ENCODE results near the gene PNRC1. TPM values are rescaled to one million over a fixed set of nuclear protein-coding genes. Genes with fewer than 3 reads are reported as not detected.

Gene PNRC1
- polyA plus RNA-seq, 1 donor from 2014 or later: 22.2 TPM

DNA sequence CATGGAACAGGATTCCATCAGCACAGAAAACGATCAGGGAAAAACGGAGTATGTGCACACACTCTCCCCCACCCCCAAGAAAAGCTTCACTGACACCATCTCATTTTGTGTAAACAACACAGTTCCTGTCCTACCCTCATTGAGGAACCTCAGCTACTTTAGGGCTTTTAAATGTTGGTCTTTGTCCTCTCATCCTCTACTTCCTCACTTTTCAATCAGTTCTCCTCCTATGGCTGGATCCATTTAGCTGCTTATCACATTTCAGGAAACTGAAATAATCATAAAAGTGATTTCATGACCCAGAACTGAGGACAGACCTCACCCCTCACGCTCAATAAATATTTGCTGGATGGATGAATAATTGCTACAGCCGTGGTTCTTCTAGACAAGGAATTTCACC, 33.1 kb upstream of the PNRC1 start:
- no peaks in the 10 kb centered on the region for H3K9me3 ChIP-seq (ENCODE audit: low read length)
- no peaks in the 10 kb centered on the region for H3K9me2 ChIP-seq (ENCODE audit: insufficient read depth, low read length)
- no peak overlapping the region for H3K4me2 ChIP-seq (ENCODE audit: low read length)
- H3K36me3 ChIP-seq (ENCODE audit: insufficient read depth, low read length): no peaks in the 10 kb centered on the region
- H3K27ac ChIP-seq (ENCODE audit: low read length): no peak overlapping the region
- H3K27me3 ChIP-seq (ENCODE audit: insufficient read depth, low read depth, low read length): no peaks in the 10 kb centered on the region
- no peak overlapping the region for H2AFZ ChIP-seq (ENCODE audit: low read depth, low read length)
- no peak overlapping the region for H3K4me3 ChIP-seq (ENCODE audit: low read length)
- no peaks in the 10 kb centered on the region for H3F3A ChIP-seq (ENCODE audit: insufficient read depth, low read length, poor library complexity, severe bottlenecking)
- TF ChIP-seq SMC3 (conservative IDR thresholded peaks at IDR 0.05; ENCODE audit: poor library complexity): no peak
- TF ChIP-seq EP300 (conservative IDR thresholded peaks at IDR 0.05; ENCODE audit: poor library complexity, severe bottlenecking): no peak
- no peak for TF ChIP-seq REST (IDR thresholded peaks at IDR 0.05; ENCODE audit: borderline replicate concordance)
- no peak for TF ChIP-seq MXI1 (conservative IDR thresholded peaks at IDR 0.05; ENCODE audit: poor library complexity, severe bottlenecking)
- TF ChIP-seq RAD21 (conservative IDR thresholded peaks at IDR 0.05): no peak
- TF ChIP-seq EZH2 (IDR thresholded peaks at IDR 0.05; ENCODE audit: borderline replicate concordance, insufficient read depth, low read length, poor library complexity, severe bottlenecking): no peak
- no peak for TF ChIP-seq POLR2AphosphoS5 (IDR thresholded peaks at IDR 0.05)
- TF ChIP-seq, protein P1, sequence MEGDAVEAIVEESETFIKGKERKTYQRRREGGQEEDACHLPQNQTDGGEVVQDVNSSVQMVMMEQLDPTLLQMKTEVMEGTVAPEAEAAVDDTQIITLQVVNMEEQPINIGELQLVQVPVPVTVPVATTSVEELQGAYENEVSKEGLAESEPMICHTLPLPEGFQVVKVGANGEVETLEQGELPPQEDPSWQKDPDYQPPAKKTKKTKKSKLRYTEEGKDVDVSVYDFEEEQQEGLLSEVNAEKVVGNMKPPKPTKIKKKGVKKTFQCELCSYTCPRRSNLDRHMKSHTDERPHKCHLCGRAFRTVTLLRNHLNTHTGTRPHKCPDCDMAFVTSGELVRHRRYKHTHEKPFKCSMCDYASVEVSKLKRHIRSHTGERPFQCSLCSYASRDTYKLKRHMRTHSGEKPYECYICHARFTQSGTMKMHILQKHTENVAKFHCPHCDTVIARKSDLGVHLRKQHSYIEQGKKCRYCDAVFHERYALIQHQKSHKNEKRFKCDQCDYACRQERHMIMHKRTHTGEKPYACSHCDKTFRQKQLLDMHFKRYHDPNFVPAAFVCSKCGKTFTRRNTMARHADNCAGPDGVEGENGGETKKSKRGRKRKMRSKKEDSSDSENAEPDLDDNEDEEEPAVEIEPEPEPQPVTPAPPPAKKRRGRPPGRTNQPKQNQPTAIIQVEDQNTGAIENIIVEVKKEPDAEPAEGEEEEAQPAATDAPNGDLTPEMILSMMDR (IDR thresholded peaks at IDR 0.05; ENCODE audit: poor library complexity, severe bottlenecking): no peak
- no peak for TF ChIP-seq TAF1 (IDR thresholded peaks at IDR 0.05; ENCODE audit: low read depth)
- no peak overlapping the region for H3K9ac ChIP-seq (ENCODE audit: low read length)
- no peaks in the 10 kb centered on the region for H4K20me1 ChIP-seq (ENCODE audit: insufficient read depth)
- H3K79me2 ChIP-seq (replicated peaks; ENCODE audit: insufficient read depth, low read length): no peaks in the 10 kb centered on the region

DNA sequence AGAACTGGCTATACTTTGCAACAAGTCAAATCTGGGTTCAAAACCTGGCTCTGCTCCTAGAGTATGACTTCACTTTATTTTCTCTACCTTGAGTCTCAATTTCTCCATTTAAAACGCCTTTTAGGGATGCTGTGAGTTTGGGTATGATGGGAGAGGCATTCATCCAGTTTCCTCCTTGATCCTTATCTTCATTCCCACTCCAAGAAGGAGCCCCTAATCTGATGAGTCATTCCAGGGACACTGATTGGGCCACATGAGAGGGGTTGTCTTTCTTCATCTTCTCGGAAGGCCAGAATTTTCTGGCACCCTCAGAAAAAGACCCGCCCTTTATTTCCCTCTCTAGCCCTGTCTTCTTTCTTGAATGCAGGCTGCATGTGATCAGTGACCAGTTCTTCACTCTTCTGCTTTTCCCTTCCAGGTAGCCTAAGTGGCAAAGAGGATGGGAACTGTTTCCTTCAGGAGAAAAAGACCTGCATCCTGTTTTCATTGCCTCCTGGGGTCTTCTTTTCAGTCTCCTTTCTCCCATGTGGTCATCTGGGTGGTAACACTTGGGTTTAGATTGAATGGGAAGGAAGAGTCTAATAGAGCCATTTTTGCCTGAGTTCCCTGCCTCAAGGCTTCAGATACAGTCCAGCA, 32.1 kb upstream of the PNRC1 start:
- no peaks in the 10 kb centered on the region for H3K9me3 ChIP-seq (ENCODE audit: low read length)
- H3K79me2 ChIP-seq (replicated peaks; ENCODE audit: insufficient read depth, low read length): no peaks in the 10 kb centered on the region
- H3K9me2 ChIP-seq (ENCODE audit: insufficient read depth, low read length): no peaks in the 10 kb centered on the region
- TF ChIP-seq EZH2 (IDR thresholded peaks at IDR 0.05; ENCODE audit: borderline replicate concordance, insufficient read depth, low read length, poor library complexity, severe bottlenecking) (no peak), TAF1 (IDR thresholded peaks at IDR 0.05; ENCODE audit: low read depth) (no peak), SMC3 (conservative IDR thresholded peaks at IDR 0.05; ENCODE audit: poor library complexity) (no peak), MXI1 (conservative IDR thresholded peaks at IDR 0.05; ENCODE audit: poor library complexity, severe bottlenecking) (no peak), POLR2AphosphoS5 (IDR thresholded peaks at IDR 0.05) (no peak), RAD21 (conservative IDR thresholded peaks at IDR 0.05) (no peak), REST (IDR thresholded peaks at IDR 0.05; ENCODE audit: borderline replicate concordance) (no peak), EP300 (conservative IDR thresholded peaks at IDR 0.05; ENCODE audit: poor library complexity, severe bottlenecking) (no peak)
- TF ChIP-seq, protein P1 (IDR thresholded peaks at IDR 0.05; ENCODE audit: poor library complexity, severe bottlenecking): no peak
- no peaks in the 10 kb centered on the region for H3K27me3 ChIP-seq (ENCODE audit: insufficient read depth, low read depth, low read length)
- H3K9ac ChIP-seq (ENCODE audit: low read length): no peak overlapping the region
- no peak overlapping the region for H3K27ac ChIP-seq (ENCODE audit: low read length)
- H3K36me3 ChIP-seq (ENCODE audit: insufficient read depth, low read length): no peaks in the 10 kb centered on the region
- no peaks in the 10 kb centered on the region for H4K20me1 ChIP-seq (ENCODE audit: insufficient read depth)
- H2AFZ ChIP-seq (ENCODE audit: low read depth, low read length): no peak overlapping the region
- H3F3A ChIP-seq (ENCODE audit: insufficient read depth, low read length, poor library complexity, severe bottlenecking): no peaks in the 10 kb centered on the region
- no peak overlapping the region for H3K4me3 ChIP-seq (ENCODE audit: low read length)
- no peak overlapping the region for H3K4me2 ChIP-seq (ENCODE audit: low read length)
